HG03558 (cell line): Measurements from ENCODE around the gene BCL7C.
"Not testable (repeated sequence)": the region's sequence is repeated elsewhere in the genome, so short reads cannot be mapped to it uniquely, and the experiment has no call there.

ENCODE experiments used
- ATAC-seq: cut with Tn5 transposase; IDR thresholded peaks from one replicate; pipeline ENCODE4 v1.9.1; 2021; ENCODE audit warnings: moderate number of reproducible peaks; ENCODE audit not compliant: unreplicated experiment; ENCODE audit errors: extremely low read depth

BCL7C gene

DNA sequence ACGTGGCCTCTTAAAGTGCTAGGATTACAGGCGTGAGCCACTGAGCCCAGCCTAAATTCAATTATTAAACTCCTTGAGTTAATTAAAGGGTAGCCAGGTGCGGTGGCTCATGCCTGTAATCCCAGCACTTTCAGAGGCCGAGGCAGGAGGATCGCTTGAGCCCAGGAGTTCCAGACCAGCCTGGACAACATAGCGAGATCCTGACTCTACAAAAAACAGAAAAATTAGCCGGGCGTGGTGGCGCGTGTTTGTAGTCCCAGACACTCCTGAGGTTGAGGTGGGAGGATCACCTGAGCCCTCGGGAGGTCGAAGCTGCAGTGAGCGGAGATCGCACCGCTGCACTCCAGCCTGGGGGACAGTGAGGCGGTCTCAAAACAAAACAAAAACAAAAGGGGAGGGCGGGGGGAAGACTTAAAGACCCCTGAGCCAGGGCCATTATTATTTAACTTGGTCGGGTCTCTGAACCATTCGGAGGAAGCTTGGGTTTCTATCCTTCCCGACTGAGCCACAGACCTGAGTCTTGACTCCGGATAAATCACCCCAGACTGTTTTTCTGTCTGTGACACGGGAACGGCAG, 19.5 kb downstream of the BCL7C start:
- no peak for ATAC-seq

DNA sequence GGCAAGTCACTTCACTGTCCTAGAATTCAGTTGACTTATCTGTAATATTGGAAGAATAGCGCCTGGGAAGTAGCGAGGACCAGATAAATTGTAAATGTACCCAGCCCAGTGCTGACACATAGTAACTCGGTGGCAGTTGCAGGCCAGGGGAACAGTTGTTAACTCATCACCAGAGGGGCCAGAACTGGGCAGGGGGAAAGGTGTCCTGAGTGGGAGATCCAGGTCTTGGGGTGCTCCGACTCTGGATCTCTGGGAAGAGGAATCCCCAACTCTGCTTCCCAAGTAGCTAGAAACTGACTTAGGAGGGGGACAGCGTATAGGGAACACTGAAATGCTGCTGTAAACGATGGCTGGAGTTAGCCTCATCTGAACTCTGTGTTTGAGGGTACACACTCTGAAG, 23.0 kb downstream of the BCL7C start:
- no peak for ATAC-seq

DNA sequence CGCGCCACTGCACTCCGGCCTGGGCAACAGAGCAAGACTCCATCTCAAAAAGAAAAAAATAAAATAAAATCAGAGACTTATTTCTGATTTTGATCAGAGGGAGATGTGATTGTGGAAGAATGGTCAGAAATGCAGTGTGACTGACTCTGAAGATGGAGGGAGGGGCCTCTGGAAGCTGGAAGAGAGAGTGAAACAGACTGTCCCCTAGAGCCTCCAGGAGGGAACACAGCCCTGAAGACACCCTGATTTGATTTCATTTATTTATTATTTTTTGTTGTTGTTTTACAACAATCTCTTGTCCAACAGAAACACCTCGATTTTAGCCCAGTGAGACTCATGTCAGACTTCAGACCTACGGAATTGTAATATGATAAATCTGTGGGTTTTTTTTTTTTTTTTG, 26.1 kb downstream of the BCL7C start:
- no peak for ATAC-seq

DNA sequence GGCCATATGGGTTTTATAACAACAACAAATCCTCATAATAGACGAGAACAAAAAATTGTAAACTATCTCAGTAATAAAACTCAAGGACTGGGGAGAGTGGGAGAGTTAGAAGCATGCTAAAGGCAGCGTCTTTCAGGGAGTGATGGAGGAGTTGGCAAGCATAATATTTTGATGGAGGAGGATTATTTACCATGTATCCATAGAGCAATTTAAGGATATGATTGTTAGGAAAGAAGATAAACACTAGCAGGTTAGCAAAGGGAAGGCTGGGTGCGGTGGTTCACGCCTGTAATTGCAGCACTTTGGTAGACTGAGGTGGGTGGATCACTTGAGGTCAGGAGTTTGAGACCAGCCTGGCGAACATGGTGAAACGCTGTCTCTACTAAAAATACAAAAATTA, 27.8 kb downstream of the BCL7C start:
- ATAC-seq: no peak

DNA sequence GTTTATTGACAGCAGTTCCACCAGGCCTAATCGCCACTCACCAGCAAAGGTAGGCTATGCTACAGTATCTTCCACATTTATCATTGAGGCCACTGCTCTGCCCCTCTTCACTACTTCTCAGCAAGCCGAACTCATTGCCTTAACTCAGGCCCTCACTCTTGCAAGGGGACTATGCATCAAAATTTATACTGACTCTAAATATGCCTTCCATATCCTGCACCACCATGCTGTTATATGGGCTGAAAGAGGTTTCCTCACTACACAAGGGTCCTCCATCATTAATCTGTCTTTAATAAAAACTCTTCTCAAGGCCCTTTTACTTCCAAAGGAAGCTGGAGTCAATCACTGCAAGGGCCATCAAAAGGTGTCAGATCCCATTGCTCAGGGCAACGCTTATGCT, 30.7 kb downstream of the BCL7C start:
- not testable (repeated sequence) for ATAC-seq

DNA sequence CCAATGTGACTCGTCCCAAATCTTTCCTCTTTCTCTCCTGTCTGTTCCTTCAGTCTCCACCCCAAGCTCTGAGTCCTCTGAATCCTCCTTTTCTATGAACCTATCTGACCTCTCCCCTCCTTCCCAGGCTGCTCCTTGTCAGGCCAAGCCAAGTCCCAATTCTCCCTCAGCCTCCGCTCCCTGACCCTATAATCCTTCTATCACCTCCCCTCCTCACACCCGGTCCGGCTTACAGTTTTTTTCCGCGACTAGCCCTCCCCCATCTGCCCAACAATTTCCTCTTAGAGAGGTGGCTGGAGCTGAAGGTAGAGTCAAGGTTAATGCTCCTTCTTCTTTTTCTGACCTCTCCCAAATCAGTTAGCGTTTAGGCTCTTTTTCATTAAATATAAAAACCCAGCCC, 33.1 kb downstream of the BCL7C start:
- ATAC-seq: not testable (repeated sequence)

DNA sequence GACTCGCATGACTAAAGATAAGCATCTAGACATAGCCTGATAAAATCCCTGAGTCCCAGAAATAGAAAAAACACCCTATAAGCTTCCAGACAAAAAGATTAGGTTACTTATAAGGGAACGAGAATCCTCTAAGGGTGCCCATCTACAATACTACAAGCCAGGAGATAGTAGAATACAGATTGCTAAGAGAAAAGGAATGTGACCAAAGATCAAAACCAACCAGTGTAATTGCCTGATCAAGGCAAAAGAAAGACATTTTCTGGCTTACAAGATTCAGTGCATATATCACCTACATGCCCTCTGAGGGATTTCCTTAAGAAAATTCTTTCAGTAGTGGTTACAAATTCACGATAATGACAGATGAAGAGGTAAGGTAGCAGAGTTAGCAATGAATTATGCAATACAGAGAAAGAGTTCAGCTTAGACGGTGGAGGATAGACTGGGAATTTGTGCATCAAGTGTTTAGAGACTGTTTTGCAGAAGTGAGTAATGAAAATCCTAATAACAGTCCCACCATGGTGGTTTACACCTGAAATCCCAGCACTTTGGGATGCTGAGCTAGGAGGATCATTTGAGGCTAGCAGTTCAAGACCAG, 35.0 kb downstream of the BCL7C start:
- no peak for ATAC-seq

DNA sequence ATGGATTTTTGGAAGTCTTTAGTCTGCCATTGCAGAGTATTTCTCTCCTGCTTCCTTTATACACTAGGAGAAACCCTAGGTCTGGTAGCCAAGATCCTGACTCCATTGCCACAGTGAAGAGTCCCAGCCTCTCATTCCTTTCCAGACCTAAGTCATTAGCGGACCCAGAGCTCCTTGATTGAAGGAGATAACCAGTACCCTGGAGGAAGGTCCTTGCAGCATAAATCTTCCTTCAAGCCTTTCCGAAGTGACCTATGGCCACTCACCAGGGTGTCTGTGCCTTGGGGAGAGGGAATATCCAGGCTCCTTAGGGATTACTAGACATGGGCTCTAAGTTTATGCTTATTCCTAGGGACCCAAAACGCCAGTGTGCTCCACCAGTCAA, 35.8 kb downstream of the BCL7C start:
- ATAC-seq: no peak

DNA sequence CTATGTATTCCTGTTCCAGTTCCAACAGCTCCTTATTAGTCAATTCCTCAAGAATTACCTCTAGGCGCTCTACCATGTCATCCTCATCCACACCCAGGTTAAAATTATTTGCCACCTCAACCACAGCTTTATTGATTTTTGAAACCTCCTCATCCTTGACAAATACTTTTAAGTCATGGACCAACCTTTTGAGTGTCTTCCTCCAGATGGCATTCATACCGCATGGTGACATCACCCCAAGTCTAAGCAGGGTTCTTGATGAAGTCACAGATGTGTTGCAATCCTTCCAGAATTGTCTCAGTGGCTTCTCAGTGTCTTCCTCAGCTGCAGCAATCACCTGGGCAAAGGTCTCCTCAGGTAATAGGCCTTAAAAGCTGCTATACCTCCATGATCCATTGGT, 40.1 kb downstream of the BCL7C start:
- ATAC-seq: no peak

DNA sequence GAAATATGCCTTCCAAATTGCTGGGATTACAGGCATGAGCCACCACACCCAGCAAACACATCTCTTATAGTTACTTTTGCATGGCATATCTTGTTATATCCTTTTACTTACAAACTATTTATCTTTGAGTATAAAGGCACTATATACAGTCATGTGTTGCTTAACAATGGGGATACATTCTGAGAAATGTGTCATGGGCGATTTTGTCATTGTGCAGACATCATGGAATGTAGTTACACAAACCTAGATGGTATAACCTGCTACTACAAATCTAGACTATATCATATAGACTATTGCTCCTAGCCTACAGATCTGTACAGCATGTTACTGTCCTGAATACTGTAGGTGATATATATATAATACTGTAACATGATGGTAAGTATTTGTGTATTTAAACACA, 43.6 kb downstream of the BCL7C start:
- no peak for ATAC-seq

DNA sequence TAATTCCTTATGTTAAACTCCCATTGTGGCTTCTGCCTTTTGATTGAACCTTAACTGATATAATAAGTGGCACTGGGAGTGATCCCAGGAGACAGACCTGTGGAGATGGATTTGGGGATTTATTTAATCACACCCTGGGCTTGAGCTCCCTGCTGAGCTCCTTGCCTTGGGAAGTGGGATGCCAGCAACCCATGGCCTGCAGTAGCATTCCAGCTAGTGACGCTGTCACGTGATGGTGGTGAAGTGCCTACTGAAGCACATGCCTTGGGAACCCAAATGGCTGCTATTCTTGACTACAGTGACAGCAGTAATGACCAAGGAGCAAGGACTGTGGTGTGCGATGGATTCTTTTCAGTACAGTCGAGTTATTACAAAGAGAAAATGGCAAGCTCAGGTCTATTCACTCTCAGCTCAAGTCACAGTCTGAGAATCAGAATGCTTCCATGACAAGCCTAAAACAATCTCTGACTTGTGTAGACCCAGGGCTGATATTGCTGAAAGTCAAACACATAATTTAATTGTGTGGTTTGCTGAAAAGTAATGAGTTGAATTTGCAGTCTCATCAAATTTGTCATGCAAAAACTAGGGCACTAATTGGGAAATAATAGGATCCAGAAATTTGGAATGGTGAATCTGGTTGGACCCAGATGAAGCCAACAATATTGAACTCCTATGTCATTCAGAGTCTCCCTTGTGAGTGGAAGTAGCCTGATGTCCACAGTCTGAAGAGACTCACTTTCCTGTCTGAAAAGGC, 47.1 kb downstream of the BCL7C start:
- ATAC-seq: no peak

DNA sequence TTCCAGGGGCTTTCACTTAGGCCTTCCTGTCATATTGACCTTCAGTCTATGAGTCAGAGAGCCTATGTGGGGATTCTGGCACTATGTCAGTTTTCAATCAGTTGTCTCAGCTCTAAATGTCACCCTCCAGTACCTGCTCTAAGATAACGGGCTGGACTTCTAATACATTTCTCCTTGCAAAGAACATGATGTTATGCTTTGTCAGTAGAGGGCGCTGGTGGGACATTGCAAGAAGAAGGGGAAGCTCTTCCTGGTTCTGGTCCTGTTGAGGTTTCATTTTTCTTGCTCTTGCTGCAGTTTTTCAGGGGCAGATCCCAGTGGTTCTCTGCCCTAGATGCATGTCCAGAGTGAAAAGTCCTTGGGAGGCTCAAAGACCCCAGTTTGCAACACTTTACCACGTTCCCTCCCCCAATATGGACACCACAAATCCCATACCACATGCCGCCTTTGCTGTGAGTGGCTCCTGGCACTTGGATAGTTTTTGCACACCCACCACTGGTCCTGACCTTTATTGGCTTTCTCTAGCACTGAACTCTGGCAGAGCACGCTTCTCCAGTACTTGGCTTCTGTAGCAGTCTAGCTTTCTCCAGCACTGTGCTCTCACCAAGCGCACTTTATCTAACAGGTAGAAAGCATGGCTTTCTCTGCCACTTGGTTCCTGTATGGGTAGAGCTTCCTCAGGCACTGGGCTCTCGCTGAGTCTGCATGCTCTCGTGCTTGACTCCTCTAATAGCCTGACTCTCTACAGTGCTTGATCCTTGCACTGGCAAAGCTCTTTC, 49.0 kb downstream of the BCL7C start:
- ATAC-seq: no peak

DNA sequence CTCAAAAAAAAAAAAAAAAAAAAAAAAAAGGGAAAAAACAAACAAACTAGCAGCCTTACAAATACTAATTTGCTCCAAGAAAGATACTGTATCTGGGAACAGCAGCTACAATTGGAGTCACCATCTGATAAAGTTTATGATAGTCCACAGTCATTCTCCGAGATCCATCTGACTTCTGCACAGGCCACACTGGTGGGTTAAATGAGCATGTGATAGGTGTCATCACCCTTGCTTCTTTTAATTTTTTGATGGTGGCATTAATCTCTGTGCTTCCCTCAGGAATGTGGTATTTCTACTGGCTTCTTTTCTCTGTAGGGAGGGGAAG, 49.6 kb downstream of the BCL7C start:
- ATAC-seq: no peak

DNA sequence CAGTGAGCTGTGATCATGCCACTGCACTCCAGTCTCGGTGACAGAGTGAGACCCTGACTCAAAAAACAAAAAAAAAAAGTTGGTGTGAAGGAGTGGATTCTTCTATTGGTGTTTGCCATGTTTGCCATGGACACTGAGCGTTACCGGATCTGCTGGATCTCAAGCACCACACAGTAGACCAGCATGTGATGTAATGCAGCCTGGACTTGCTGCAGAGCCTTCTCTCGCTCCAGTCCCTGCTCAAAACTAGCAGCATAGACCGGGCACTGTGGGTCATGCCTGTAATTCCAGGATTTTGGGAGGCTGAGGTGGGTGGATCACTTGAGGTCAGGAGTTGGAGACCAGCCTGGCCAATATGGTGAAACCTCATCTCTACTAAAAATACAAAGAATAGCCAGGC, 50.4 kb downstream of the BCL7C start:
- no peak for ATAC-seq

DNA sequence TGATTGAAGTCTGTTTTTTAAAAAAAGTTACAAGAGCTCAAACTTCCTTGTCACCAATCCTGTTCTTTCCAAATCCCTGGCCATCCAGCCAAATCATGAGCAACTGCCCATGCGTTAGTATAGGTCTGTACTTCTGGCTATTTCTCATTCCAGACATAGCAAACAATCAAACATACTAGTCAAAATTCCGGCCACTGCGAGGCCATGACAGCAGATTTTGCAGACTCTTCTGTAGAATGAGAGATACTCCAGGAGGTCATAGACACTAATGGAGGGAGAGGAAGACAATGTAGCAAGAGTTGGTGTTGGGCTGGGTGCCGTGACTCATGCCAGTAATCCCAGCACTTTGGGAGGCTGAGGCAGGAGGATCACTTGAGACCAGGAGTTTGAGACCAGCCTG, 50.9 kb downstream of the BCL7C start:
- no peak for ATAC-seq

DNA sequence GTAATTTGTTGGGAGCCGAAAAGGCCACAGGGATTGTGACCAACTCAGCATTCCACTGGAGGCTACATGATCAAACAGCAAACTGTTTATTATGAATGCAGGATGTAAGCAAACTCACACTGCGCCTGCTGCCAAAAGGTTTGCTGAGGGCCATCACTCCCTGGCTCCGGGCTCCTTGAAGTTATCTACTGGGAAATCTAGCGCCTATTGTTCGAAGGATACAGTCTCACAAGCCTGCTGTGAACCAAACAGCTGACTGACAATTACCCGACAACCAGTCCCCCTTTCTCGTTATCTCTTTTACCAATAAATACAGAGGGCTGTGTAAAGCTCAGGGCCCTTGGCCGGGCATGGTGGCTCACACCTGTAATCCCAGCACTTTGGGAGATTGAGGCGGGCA, 52.5 kb downstream of the BCL7C start:
- ATAC-seq: no peak

DNA sequence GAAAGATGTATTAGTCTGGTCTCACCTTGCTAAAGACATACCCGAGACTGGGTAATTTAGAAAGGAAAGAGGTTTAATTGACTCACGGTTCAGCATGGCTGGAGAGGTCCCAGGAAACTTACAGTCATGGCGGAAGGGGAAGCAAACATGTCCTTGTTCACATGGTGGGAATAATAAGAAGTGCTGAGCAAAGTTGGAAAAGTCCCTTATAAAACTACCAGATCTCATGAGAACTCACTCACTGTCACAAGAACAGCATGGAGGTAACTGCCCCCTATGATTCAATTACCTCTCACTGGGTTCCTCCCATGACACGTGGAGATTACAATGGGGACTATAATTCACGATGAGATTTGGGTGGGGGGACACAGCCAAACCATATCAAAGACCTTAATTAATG, 53.3 kb downstream of the BCL7C start:
- ATAC-seq: no peak

DNA sequence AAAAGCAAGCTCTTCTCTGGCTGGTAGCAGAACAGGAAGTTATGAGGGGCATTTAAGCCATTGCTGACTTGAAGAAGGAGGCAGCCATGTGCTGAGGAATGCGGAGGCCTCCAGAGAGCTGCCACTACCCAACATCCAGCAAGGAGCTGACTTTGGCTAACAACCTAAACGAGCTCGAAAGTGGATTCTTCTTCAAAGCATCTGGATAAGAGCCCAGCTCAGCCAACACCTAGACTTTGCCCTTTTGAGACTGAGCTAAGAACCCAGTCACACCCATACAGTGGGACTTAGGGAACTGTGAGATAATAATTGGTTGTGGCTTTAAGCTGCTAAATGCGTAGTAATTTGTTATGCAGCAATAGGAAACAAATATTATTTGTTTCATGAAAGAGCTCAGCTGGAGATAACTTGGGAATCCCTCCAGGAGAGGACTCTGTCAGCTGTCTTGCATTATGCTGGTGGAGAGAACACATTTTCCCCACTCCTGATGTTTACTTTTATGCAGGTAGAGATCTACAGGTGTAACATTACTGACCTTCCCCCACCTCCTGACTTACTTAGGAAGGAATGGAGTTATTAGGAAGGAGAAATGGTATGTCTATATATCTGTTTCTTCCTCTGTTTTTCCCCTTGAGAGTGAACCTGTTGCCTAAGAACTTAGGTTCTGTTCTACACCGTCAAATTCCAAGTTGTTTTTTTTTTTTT, 54.2 kb downstream of the BCL7C start:
- no peak for ATAC-seq

DNA sequence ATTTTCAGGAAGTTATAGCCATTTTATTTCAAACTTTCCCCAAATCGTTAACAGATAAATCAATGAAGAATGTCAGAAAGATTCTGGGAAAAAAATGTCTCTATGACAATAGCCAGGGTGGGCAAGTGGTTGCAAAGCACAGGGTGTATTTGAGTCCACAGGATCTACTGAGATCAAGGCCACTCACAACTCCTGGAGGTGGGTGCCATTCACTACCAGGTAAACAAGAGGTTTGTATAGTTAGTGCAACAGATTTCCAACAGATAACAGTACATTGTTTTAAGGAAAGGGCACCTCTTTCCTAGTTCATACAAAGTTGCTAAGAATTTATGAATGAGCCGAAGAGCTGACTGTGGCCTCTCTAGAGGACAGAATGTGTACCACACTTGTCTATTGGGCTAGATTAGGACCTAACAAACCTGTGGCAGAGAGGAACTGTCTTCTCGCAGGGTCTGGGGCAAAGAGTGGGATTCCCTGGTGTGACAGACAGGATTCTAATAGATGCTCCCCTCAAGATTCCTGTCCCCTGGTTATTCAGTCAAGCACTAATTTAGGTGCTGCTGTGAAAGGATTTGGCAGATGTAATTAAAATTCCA, 54.9 kb downstream of the BCL7C start:
- ATAC-seq: no peak

DNA sequence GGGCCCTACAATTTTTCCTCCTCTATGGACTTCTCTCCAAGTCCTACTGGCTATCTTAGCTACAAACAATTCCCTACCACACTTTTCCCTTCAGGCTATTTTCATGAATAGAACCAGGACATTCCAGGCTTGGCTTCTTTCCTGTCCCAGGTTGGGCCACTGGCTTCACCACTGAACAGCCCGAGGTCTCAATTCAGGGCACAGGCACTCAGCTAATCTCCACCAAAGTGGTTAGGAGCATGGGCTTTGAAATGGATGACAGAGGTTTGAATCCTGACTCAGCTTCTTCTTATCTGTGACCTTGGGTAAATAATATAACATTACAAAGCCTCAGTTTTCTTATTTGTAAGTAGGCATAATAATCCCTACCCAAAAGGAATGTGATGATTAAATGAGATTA, 56.0 kb downstream of the BCL7C start:
- ATAC-seq: no peak
